IMR-90 (cell line): ENCODE results near the gene PODXL.

Experiments used
- CEBPB ChIP-seq: IDR thresholded peaks from 2 replicates; pipeline ENCODE4 v1.6.1; 2012; ENCODE audit warnings: low read depth, low read length, improper control_type of control experiment
- CHD1 ChIP-seq: IDR thresholded peaks from 2 replicates; pipeline ENCODE4 v1.6.1; 2012; ENCODE audit warnings: low read depth, low read length, improper control_type of control experiment
- TF ChIP-seq, protein P1 (sequence below): conservative IDR thresholded peaks from 2 replicates; pipeline ENCODE4 v1.5.1; 2012; ENCODE audit warnings: mild to moderate bottlenecking, low read depth, low read length, improper control_type of control experiment
- TF ChIP-seq, protein P2 (sequence below): fragments of 150-350 bp; IDR thresholded peaks from 2 replicates; pipeline ENCODE4 v1.6.1; 2017; ENCODE audit warnings: mild to moderate bottlenecking, antibody characterized with exemption, low read length, low read depth

DNA sequence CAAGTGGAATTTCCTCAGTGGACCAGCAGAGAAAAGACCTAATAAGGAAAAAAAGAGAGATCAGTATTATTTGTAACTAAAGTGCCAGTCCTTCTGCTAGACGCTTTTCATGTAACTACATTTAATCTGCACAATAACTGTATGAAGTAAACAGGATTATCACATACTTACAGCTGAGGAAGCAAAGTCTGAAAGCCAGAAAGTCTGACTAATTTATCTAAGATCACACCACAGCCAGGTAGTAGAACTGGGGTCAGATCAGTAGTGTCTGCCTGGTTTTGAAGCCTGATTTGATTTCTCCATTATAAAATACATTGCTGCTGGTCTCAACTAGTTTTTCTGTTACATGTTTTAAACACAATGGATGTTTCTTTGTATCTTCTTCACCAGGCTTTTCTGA, 69.2 kb downstream of the PODXL start:
- TF ChIP-seq, protein P1, sequence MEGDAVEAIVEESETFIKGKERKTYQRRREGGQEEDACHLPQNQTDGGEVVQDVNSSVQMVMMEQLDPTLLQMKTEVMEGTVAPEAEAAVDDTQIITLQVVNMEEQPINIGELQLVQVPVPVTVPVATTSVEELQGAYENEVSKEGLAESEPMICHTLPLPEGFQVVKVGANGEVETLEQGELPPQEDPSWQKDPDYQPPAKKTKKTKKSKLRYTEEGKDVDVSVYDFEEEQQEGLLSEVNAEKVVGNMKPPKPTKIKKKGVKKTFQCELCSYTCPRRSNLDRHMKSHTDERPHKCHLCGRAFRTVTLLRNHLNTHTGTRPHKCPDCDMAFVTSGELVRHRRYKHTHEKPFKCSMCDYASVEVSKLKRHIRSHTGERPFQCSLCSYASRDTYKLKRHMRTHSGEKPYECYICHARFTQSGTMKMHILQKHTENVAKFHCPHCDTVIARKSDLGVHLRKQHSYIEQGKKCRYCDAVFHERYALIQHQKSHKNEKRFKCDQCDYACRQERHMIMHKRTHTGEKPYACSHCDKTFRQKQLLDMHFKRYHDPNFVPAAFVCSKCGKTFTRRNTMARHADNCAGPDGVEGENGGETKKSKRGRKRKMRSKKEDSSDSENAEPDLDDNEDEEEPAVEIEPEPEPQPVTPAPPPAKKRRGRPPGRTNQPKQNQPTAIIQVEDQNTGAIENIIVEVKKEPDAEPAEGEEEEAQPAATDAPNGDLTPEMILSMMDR: no peak
- no peak for TF ChIP-seq CEBPB
- TF ChIP-seq CHD1: no peak
- TF ChIP-seq, protein P2, sequence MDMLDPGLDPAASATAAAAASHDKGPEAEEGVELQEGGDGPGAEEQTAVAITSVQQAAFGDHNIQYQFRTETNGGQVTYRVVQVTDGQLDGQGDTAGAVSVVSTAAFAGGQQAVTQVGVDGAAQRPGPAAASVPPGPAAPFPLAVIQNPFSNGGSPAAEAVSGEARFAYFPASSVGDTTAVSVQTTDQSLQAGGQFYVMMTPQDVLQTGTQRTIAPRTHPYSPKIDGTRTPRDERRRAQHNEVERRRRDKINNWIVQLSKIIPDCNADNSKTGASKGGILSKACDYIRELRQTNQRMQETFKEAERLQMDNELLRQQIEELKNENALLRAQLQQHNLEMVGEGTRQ: no peak
